Lung (tissue), 12 donors: ENCODE data around the gene AGO3. TPM values are rescaled to one million over a fixed set of nuclear protein-coding genes. Genes with fewer than 3 reads are reported as not detected.

ENCODE experiments used
- ATAC-seq: fragments of 200-7000 bp; cut with Tn5 transposase; one replicate; pipeline ENCODE4 v1.9.1; 2020; ENCODE audit warnings: moderate number of reproducible peaks; ENCODE audit not compliant: insufficient read depth, low FRiP score
- DNase-seq, 3 donors: peaks; one replicate each; pipeline ENCODE4 v3.0.0-alpha.2; 2013 to 2017
- H3K27ac ChIP-seq, 2 donors: one replicate each; pipeline ENCODE4 v1.5.1; 2013; ENCODE audit warnings: mild to moderate bottlenecking in 2 of 2, moderate library complexity in 2 of 2, control low read depth in 1 of 2, inconsistent platforms in 1 of 2, low read depth in 1 of 2, low read length in 1 of 2
- H3K27me3 ChIP-seq, 3 donors: one replicate each; pipeline ENCODE4 v1.5.1; 2013; ENCODE audit warnings: low read length in 2 of 3; ENCODE audit not compliant: control insufficient read depth in 3 of 3, insufficient read depth in 3 of 3
- H3K36me3 ChIP-seq, 4 donors: one replicate each; pipeline ENCODE4 v1.5.1; 2013; ENCODE audit warnings: low read length in 4 of 4, mild to moderate bottlenecking in 1 of 4, moderate library complexity in 1 of 4; ENCODE audit not compliant: control insufficient read depth in 4 of 4, insufficient read depth in 4 of 4
- H3K4me1 ChIP-seq, 5 donors: one replicate each; pipeline ENCODE4 v1.5.1; 2013; ENCODE audit warnings: low read length in 5 of 5, mild to moderate bottlenecking in 2 of 5, moderate library complexity in 1 of 5; ENCODE audit not compliant: control insufficient read depth in 5 of 5, insufficient read depth in 5 of 5
- H3K4me3 ChIP-seq: one replicate; pipeline ENCODE4 v1.5.1; 2013; ENCODE audit warnings: mild to moderate bottlenecking, control low read depth, moderate library complexity
- H3K9ac ChIP-seq, 2 donors: one replicate each; pipeline ENCODE4 v1.5.1; 2013; ENCODE audit warnings: low read length in 2 of 2, control low read depth in 1 of 2; ENCODE audit not compliant: insufficient read depth in 1 of 2
- H3K9me3 ChIP-seq, 4 donors: one replicate each; pipeline ENCODE4 v1.5.1; 2013; ENCODE audit warnings: low read length in 3 of 4, mild to moderate bottlenecking in 1 of 4, moderate library complexity in 1 of 4; ENCODE audit not compliant: control insufficient read depth in 4 of 4, insufficient read depth in 3 of 4
- WGBS, 2 donors: extraction: QIAGEN DNeasy Blood & Tissue Kit; methylation state at CpG; one replicate each; pipeline ENCODE4 v1.1.7; 2013; 5-methylcytosine and 5-hydroxymethylcytosine counted together
- polyA plus RNA-seq, 2 donors: library from polyadenylated mRNA; stranded (reverse); fragments of 200-250 nt; gene quantifications; one replicate each; pipeline ENCODE4 v1.2.1, GENCODE V29; 2013
- total RNA-seq, 2 donors: library from RNA; depleted of rRNA in 1 of 2; stranded (reverse); fragments of >200 nt in 1 of 2; gene quantifications; one replicate each; pipeline ENCODE4 v1.2.1, GENCODE V29; 2014 to 2021
- TF ChIP-seq, protein P1 (sequence below): IDR thresholded peaks from 2 replicates; pipeline ENCODE4 v1.5.1; 2012; ENCODE audit warnings: mild to moderate bottlenecking; ENCODE audit errors: control extremely low read depth, extremely low read depth
- donor health status: control.
- donor health status: control.
- donor health status: Bipolar disorder and iron deficiency.
- donor health status: healthy.
- donor health status: DM: yes; HTN: yes; CAD: no.

The AGO3 gene
- total and polyA plus RNA-seq, 4 donors = 4.4 to 60.4 (median 19.6) TPM

DNA sequence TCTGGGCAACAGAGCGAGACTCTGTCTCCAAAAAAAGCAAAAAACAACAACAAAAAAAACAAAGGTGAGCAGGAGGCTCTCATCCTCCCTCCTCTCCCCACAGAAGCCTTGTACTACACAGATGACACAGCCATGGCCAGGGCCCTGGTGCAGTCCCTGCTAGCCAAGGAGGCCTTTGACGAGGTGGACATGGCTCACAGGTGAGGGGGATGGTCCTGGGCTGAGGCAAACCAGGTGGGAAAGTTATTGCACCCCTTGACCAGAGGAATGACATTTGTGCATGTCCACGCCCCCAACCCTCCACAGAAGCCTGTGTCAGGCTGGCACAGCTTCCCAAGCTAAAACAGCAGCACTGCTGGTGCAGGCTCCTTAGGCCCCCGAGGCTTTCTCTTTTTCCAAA, 160.2 kb downstream of the AGO3 start:
- Histone ChIP-seq H3K36me3 (peaks cover 3 to 44% (median 29%) of the 10 kb centered on the region in 4 donors), H3K27ac (no peak overlapping the region), H3K9me3 (no peaks in the 10 kb centered on the region), H3K9ac (no peak overlapping the region), H3K4me3 (no peak overlapping the region), H3K4me1 (peaks cover 3 to 16% (median 4%) of the 10 kb centered on the region in 5 donors), H3K27me3 (no peaks in the 10 kb centered on the region)
- no peak for ATAC-seq
- 95 to 96% methylated on average over 4 of the region's 4 CpGs for WGBS, 2 donors
- no peak for DNase-seq
- TF ChIP-seq, protein P1, sequence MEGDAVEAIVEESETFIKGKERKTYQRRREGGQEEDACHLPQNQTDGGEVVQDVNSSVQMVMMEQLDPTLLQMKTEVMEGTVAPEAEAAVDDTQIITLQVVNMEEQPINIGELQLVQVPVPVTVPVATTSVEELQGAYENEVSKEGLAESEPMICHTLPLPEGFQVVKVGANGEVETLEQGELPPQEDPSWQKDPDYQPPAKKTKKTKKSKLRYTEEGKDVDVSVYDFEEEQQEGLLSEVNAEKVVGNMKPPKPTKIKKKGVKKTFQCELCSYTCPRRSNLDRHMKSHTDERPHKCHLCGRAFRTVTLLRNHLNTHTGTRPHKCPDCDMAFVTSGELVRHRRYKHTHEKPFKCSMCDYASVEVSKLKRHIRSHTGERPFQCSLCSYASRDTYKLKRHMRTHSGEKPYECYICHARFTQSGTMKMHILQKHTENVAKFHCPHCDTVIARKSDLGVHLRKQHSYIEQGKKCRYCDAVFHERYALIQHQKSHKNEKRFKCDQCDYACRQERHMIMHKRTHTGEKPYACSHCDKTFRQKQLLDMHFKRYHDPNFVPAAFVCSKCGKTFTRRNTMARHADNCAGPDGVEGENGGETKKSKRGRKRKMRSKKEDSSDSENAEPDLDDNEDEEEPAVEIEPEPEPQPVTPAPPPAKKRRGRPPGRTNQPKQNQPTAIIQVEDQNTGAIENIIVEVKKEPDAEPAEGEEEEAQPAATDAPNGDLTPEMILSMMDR = no peak

DNA sequence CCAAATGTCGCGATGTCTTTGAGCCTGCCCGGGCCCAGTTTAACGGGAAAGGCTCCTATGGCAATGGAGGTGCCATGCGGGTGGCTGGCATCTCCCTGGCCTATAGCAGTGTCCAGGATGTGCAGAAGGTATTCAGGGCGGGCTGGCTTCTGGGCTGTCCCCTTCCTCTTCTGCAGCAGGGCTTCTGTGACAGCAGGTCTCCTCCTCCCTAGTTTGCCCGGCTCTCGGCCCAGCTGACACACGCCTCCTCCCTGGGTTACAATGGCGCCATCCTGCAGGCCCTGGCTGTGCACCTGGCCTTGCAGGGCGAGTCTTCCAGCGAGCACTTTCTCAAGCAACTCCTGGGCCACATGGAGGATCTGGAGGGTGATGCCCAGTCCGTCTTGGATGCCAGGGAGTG, 160.8 kb downstream of the AGO3 start:
- H3K4me3 ChIP-seq = no peak overlapping the region
- TF ChIP-seq, protein P1 = no peak
- no peak for DNase-seq
- peaks cover 4 to 17% (median 7%) of the 10 kb centered on the region in 5 donors for H3K4me1 ChIP-seq
- no peak overlapping the region for H3K9ac ChIP-seq
- no peaks in the 10 kb centered on the region for H3K27me3 ChIP-seq
- WGBS, 2 donors = 94 to 99% methylated on average over 13 of the region's 13 CpGs
- peaks cover 3 to 50% (median 29%) of the 10 kb centered on the region in 4 donors for H3K36me3 ChIP-seq
- no peak for ATAC-seq
- no peak overlapping the region for H3K27ac ChIP-seq
- no peaks in the 10 kb centered on the region for H3K9me3 ChIP-seq

DNA sequence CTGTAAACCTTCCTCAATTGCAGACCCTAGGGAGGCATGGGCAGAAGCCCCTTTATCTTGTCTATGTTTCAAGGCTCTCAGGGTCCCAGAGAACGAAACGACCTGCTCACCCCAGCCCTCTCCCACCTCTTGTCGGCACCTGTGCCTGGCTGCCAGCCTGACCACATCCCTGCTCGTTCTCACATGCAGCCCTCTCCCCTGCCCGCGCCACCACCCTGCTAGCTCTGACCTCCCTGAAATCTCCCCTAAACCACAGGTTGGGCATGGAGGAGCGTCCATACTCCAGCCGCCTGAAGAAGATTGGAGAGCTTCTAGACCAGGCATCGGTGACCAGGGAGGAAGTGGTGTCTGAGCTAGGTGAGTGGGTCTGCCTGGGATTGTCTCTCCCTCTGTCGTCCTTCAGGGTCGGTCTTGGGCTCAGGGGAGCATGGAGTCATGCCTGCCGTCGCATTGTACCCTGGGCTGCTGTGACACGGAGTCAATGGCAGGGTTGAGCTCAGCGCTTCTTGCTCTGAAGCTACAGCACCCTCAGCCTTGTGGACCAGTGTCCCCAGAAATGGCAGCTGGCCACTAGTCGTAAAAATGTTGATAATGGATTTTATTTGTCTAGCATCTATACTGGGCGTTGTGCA, 161.4 kb downstream of the AGO3 start:
- 95 to 96% methylated on average over 17 of the region's 17 CpGs for WGBS, 2 donors
- H3K27ac ChIP-seq = no peak overlapping the region
- no peaks in the 10 kb centered on the region for H3K27me3 ChIP-seq
- ATAC-seq = no peak
- H3K9ac ChIP-seq = no peak overlapping the region
- DNase-seq = no peak
- TF ChIP-seq, protein P1 = no peak
- H3K36me3 ChIP-seq = peaks cover 3 to 50% (median 29%) of the 10 kb centered on the region in 4 donors
- H3K4me1 ChIP-seq = peaks cover 4 to 17% (median 7%) of the 10 kb centered on the region in 5 donors
- H3K4me3 ChIP-seq = no peak overlapping the region
- no peaks in the 10 kb centered on the region for H3K9me3 ChIP-seq

DNA sequence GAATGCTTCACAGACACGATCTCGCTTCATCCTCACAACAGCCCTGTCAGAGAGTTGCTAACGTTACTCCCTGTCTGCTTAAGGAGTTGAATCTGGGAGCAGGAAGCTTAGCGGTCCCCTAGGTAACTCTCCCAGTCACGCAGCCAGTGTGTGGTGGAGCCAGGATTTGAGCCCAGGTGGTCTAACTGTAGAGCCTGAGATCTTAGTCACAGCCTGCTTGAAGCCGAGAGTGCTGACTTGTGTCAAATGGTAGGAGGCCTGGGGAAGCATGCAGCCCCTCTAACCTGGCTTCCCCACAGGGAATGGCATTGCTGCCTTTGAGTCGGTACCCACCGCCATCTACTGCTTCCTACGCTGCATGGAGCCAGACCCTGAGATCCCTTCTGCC, 161.9 kb downstream of the AGO3 start:
- Histone ChIP-seq H3K4me3 (no peak overlapping the region), H3K4me1 (peaks cover 4 to 17% (median 7%) of the 10 kb centered on the region in 5 donors), H3K36me3 (peaks cover 3 to 50% (median 29%) of the 10 kb centered on the region in 4 donors), H3K27me3 (no peaks in the 10 kb centered on the region), H3K9ac (no peak overlapping the region), H3K9me3 (no peaks in the 10 kb centered on the region), H3K27ac (no peak overlapping the region)
- TF ChIP-seq, protein P1 = no peak
- no peak for ATAC-seq
- 95 to 97% methylated on average over 9 of the region's 9 CpGs for WGBS, 2 donors
- no peak for DNase-seq
